HEK293 (cell line): ENCODE results near the gene CCDC112.
A peak's percentile ranks its signal among the peaks of the same experiment; 100 is the strongest.

Experiments
- CTCF ChIA-PET: fragments of 350-600 bp; formaldehyde crosslinking; extraction: SDS; loops from one replicate; lab custom pipeline; 2021; ENCODE audit warnings: antibody characterized with exemption; lab: Yijun Ruan, JAX
- POLR2A ChIA-PET: fragments of 300-600 bp; formaldehyde crosslinking; extraction: SDS; loops from one replicate; lab custom pipeline; 2020; ENCODE audit warnings: antibody characterized with exemption, inconsistent platforms; lab: Yijun Ruan, JAX
- H3K27ac ChIP-seq: fragments of 200-500 bp; sonication (Bioruptor generic); 2 replicates; pipeline ENCODE4 v1.5.1; 2014; ENCODE audit warnings: low read depth, low read length, control low read depth, inconsistent platforms; ENCODE audit errors: extremely low read depth
- H3K36me3 ChIP-seq, 2 experiments: fragments of 200-500 bp in 1 of 2; sonication (Bioruptor generic) in 1 of 2; 1 replicate in 1 of 2; 2 replicates in 1 of 2; pipeline ENCODE4 v1.5.1; 2014 to 2017; ENCODE audit warnings: inconsistent platforms in 2 of 2, low read length in 2 of 2; ENCODE audit not compliant: control insufficient read depth in 2 of 2, insufficient read depth in 1 of 2
- H3K4me1 ChIP-seq: fragments of 200-500 bp; sonication (Bioruptor generic); 2 replicates; pipeline ENCODE4 v1.5.1; 2014; ENCODE audit warnings: mild to moderate bottlenecking, low read length, inconsistent platforms; ENCODE audit not compliant: control insufficient read depth, insufficient read depth
- H3K4me3 ChIP-seq: 2 replicates; pipeline ENCODE4 v1.5.1; 2011; ENCODE audit warnings: low read depth, mild to moderate bottlenecking, control low read depth, low read length, moderate library complexity
- H3K9me3 ChIP-seq: fragments of 200-500 bp; sonication (Bioruptor generic); 2 replicates; pipeline ENCODE4 v1.5.1; 2014; ENCODE audit warnings: low read depth, low read length, inconsistent platforms; ENCODE audit not compliant: control insufficient read depth, insufficient read depth
- GLI4 ChIP-seq: fragments of 450-650 bp; formaldehyde crosslinking; IDR thresholded peaks from 2 replicates; pipeline ENCODE4 v1.5.1; 2016; ENCODE audit warnings: missing biosample characterization, missing genetic modification characterization
- PRDM4 ChIP-seq: fragments of 450-650 bp; formaldehyde crosslinking; IDR thresholded peaks from 2 replicates; pipeline ENCODE4 v1.5.1; 2017; ENCODE audit warnings: missing biosample characterization, missing genetic modification characterization
- ZBTB17 ChIP-seq: fragments of 450-650 bp; formaldehyde crosslinking; IDR thresholded peaks from 2 replicates; pipeline ENCODE4 v1.5.1; 2016; ENCODE audit warnings: missing biosample characterization, missing genetic modification characterization
- ZBTB21 ChIP-seq: fragments of 450-650 bp; formaldehyde crosslinking; IDR thresholded peaks from 2 replicates; pipeline ENCODE4 v1.5.1; 2017; ENCODE audit warnings: missing biosample characterization, missing genetic modification characterization
- ZBTB48 ChIP-seq: fragments of 450-650 bp; formaldehyde crosslinking; IDR thresholded peaks from 2 replicates; pipeline ENCODE4 v1.5.1; 2016; ENCODE audit warnings: missing biosample characterization, missing genetic modification characterization
- ZNF133 ChIP-seq: fragments of 450-650 bp; formaldehyde crosslinking; IDR thresholded peaks from 2 replicates; pipeline ENCODE4 v1.5.1; 2016; ENCODE audit warnings: missing biosample characterization, missing genetic modification characterization
- ZNF174 ChIP-seq: fragments of 450-650 bp; formaldehyde crosslinking; IDR thresholded peaks from 2 replicates; pipeline ENCODE4 v1.5.0; 2017; ENCODE audit warnings: missing biosample characterization, mild to moderate bottlenecking, missing genetic modification characterization
- ZNF19 ChIP-seq: fragments of 450-650 bp; formaldehyde crosslinking; IDR thresholded peaks from 2 replicates; pipeline ENCODE4; 2016; ENCODE audit warnings: missing biosample characterization, missing genetic modification characterization, low read depth
- ZNF324 ChIP-seq: fragments of 450-650 bp; formaldehyde crosslinking; IDR thresholded peaks from 2 replicates; pipeline ENCODE4 v1.5.1; 2016; ENCODE audit warnings: missing biosample characterization, missing genetic modification characterization
- ZNF341 ChIP-seq: fragments of 450-650 bp; formaldehyde crosslinking; IDR thresholded peaks from 2 replicates; pipeline ENCODE4; 2016; ENCODE audit warnings: low read depth, missing biosample characterization, missing genetic modification characterization
- ZNF350 ChIP-seq: fragments of 450-650 bp; formaldehyde crosslinking; IDR thresholded peaks from 2 replicates; pipeline ENCODE4 v1.5.0; 2017; ENCODE audit warnings: missing biosample characterization, mild to moderate bottlenecking, missing genetic modification characterization
- ZNF664 ChIP-seq: fragments of 450-650 bp; formaldehyde crosslinking; IDR thresholded peaks from 2 replicates; pipeline ENCODE4 v1.5.1; 2016; ENCODE audit warnings: missing biosample characterization, missing genetic modification characterization
- ZNF747 ChIP-seq: fragments of 450-650 bp; formaldehyde crosslinking; IDR thresholded peaks from 2 replicates; pipeline ENCODE4 v1.5.1; 2016; ENCODE audit warnings: missing biosample characterization, missing genetic modification characterization
- ZNF791 ChIP-seq: fragments of 450-650 bp; formaldehyde crosslinking; IDR thresholded peaks from 2 replicates; pipeline ENCODE4 v1.5.1; 2016; ENCODE audit warnings: missing biosample characterization, missing genetic modification characterization
- TF ChIP-seq, protein P1 (sequence below): fragments of 450-650 bp; formaldehyde crosslinking; IDR thresholded peaks from 2 replicates; pipeline ENCODE4 v1.5.1; 2016; ENCODE audit warnings: missing biosample characterization, missing genetic modification characterization, low read depth
- TF ChIP-seq, protein P2 (sequence below): fragments of 450-650 bp; formaldehyde crosslinking; conservative IDR thresholded peaks from 2 replicates; pipeline ENCODE4 v1.5.1; 2016; ENCODE audit warnings: low read depth, missing biosample characterization, missing genetic modification characterization
- TF ChIP-seq, protein P3 (sequence below): fragments of 450-650 bp; formaldehyde crosslinking; IDR thresholded peaks from 2 replicates; pipeline ENCODE4 v1.5.1; 2017; ENCODE audit warnings: missing biosample characterization, missing genetic modification characterization
- TF ChIP-seq, protein P4 (sequence below): fragments of 450-650 bp; formaldehyde crosslinking; IDR thresholded peaks from 2 replicates; pipeline ENCODE4 v1.5.1; 2017; ENCODE audit warnings: missing biosample characterization, missing genetic modification characterization
- TF ChIP-seq, protein P5 (sequence below): fragments of 450-650 bp; formaldehyde crosslinking; IDR thresholded peaks from 2 replicates; pipeline ENCODE4 v1.5.0; 2017; ENCODE audit warnings: missing biosample characterization, missing genetic modification characterization, borderline replicate concordance

CCDC112 gene

GRCh38 chr5:115263078-115263380 is 33.4 kb downstream of the CCDC112 start (continued):
- TF ChIP-seq PRDM4 (tag by site-specific recombination) (0 out of 2 replicates have a peak, but pooled peaks have one; percentile 1), ZNF791 (tag by site-specific recombination) (no peak), ZBTB17 (tag by site-specific recombination) (0 out of 2 replicates have a peak, but pooled peaks have one; percentile 2), ZNF350 (tag by site-specific recombination) (no peak)
- TF ChIP-seq, protein P1, sequence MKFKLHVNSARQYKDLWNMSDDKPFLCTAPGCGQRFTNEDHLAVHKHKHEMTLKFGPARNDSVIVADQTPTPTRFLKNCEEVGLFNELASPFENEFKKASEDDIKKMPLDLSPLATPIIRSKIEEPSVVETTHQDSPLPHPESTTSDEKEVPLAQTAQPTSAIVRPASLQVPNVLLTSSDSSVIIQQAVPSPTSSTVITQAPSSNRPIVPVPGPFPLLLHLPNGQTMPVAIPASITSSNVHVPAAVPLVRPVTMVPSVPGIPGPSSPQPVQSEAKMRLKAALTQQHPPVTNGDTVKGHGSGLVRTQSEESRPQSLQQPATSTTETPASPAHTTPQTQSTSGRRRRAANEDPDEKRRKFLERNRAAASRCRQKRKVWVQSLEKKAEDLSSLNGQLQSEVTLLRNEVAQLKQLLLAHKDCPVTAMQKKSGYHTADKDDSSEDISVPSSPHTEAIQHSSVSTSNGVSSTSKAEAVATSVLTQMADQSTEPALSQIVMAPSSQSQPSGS (tag by site-specific recombination): no peak
- TF ChIP-seq, protein P2, sequence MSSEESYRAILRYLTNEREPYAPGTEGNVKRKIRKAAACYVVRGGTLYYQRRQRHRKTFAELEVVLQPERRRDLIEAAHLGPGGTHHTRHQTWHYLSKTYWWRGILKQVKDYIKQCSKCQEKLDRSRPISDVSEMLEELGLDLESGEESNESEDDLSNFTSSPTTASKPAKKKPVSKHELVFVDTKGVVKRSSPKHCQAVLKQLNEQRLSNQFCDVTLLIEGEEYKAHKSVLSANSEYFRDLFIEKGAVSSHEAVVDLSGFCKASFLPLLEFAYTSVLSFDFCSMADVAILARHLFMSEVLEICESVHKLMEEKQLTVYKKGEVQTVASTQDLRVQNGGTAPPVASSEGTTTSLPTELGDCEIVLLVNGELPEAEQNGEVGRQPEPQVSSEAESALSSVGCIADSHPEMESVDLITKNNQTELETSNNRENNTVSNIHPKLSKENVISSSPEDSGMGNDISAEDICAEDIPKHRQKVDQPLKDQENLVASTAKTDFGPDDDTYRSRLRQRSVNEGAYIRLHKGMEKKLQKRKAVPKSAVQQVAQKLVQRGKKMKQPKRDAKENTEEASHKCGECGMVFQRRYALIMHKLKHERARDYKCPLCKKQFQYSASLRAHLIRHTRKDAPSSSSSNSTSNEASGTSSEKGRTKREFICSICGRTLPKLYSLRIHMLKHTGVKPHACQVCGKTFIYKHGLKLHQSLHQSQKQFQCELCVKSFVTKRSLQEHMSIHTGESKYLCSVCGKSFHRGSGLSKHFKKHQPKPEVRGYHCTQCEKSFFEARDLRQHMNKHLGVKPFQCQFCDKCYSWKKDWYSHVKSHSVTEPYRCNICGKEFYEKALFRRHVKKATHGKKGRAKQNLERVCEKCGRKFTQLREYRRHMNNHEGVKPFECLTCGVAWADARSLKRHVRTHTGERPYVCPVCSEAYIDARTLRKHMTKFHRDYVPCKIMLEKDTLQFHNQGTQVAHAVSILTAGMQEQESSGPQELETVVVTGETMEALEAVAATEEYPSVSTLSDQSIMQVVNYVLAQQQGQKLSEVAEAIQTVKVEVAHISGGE: no peak
- TF ChIP-seq, protein P3, sequence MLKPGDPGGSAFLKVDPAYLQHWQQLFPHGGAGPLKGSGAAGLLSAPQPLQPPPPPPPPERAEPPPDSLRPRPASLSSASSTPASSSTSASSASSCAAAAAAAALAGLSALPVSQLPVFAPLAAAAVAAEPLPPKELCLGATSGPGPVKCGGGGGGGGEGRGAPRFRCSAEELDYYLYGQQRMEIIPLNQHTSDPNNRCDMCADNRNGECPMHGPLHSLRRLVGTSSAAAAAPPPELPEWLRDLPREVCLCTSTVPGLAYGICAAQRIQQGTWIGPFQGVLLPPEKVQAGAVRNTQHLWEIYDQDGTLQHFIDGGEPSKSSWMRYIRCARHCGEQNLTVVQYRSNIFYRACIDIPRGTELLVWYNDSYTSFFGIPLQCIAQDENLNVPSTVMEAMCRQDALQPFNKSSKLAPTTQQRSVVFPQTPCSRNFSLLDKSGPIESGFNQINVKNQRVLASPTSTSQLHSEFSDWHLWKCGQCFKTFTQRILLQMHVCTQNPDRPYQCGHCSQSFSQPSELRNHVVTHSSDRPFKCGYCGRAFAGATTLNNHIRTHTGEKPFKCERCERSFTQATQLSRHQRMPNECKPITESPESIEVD (tag by site-specific recombination): no peak
- TF ChIP-seq, all 188 proteins: peak for 4

DNA sequence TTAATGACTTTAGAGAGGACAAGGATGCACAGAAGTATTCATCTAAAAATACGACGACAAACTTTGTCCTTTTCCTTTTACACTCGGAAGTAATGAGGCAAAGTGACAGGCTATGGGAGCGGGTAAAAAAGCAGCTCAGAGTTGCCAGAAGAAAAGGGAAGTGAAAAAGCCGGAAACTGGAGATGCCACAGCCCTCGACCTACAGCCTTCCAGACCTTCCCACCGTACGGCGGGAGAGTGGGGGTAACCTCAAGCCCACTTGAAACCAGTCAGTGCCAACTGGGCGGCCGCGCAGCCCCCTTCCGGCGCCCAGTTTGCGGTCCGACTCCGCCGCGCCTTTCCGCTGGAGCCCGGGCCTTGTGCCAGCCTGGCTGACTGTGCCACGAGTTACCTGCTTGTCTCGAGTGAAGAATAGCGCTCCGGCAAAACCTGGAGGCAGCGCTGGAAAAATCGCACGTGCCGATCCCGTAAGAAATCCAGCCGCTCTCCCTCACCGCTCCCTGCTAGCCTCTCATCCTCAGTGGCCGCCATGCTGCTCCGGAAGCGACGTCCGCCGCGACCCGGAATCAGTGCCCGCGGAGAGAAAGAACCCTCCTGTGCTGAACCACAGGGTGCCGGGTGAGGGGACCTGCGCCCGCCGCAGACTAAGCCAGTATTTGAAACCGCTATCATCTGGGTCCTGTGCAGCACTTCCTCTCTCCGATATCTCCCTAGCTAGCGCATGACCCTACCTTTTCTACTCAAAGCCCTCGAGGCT is 34.0 kb downstream of the CCDC112 start, which contains the start of gene PGGT1B:
PGGT1B (minus strand) TSS at position 557 of the 757 bp plus-strand sequence; CDS start at position 531, 26 bp downstream.
- Histone ChIP-seq H3K9me3 (no peaks in the 10 kb centered on the region), H3K27ac (peak within 1 kb of the TSS; percentile 65), H3K36me3 (peaks cover 0 to 9% of the 10 kb centered on the region in 2 experiments; a peak in 2 of 3 replicates), H3K4me3 (peak within 1 kb of the TSS; percentile 76), H3K4me1 (peaks cover 15% of the 10 kb centered on the region)
- POLR2A ChIA-PET: interaction anchor here (0.5 to 1.6 kb wide), 3 partner anchors 34 to 166 kb away, joined by 4 to 8 read pairs (median 4); partner anchors contain the start of gene CCDC112
- CTCF ChIA-PET: interaction anchor here (0.6 to 1.3 kb wide), 4 partner anchors 27 to 209 kb away, joined by 3 to 4 read pairs (median 3); no protein-coding TSS in a partner anchor
- TF ChIP-seq, protein P4, sequence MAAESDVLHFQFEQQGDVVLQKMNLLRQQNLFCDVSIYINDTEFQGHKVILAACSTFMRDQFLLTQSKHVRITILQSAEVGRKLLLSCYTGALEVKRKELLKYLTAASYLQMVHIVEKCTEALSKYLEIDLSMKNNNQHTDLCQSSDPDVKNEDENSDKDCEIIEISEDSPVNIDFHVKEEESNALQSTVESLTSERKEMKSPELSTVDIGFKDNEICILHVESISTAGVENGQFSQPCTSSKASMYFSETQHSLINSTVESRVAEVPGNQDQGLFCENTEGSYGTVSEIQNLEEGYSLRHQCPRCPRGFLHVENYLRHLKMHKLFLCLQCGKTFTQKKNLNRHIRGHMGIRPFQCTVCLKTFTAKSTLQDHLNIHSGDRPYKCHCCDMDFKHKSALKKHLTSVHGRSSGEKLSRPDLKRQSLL (tag by site-specific recombination): no peak; the same call in 1 of the 2 replicates
- TF ChIP-seq ZNF19 (tag by site-specific recombination) (no peak), ZNF174 (tag by site-specific recombination) (no peak), ZBTB21 (tag by site-specific recombination) (peak; percentile 31), ZNF341 (tag by site-specific recombination) (peak; percentile 13; the same call in 1 of the 2 replicates), GLI4 (no peak), ZNF747 (tag by site-specific recombination) (no peak), ZBTB48 (tag by site-specific recombination) (peak; percentile 34; the same call in 1 of the 2 replicates), ZNF324 (tag by site-specific recombination) (no peak; the same call in 1 of the 2 replicates), ZNF133 (no peak), ZNF664 (tag by site-specific recombination) (no peak)
- TF ChIP-seq, protein P5, sequence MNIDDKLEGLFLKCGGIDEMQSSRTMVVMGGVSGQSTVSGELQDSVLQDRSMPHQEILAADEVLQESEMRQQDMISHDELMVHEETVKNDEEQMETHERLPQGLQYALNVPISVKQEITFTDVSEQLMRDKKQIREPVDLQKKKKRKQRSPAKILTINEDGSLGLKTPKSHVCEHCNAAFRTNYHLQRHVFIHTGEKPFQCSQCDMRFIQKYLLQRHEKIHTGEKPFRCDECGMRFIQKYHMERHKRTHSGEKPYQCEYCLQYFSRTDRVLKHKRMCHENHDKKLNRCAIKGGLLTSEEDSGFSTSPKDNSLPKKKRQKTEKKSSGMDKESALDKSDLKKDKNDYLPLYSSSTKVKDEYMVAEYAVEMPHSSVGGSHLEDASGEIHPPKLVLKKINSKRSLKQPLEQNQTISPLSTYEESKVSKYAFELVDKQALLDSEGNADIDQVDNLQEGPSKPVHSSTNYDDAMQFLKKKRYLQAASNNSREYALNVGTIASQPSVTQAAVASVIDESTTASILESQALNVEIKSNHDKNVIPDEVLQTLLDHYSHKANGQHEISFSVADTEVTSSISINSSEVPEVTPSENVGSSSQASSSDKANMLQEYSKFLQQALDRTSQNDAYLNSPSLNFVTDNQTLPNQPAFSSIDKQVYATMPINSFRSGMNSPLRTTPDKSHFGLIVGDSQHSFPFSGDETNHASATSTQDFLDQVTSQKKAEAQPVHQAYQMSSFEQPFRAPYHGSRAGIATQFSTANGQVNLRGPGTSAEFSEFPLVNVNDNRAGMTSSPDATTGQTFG (tag by site-specific recombination): no peak
- TF ChIP-seq, protein P3 (tag by site-specific recombination): 0 out of 2 replicates have a peak, but pooled peaks have one; percentile 13
